Esophagus (tissue), 2 donors: ENCODE data around the gene LIPA. TPM values are rescaled to one million over a fixed set of nuclear protein-coding genes. Genes with fewer than 3 reads are reported as not detected.

Experiments used
- H3K27ac ChIP-seq, 2 donors: one replicate each; pipeline ENCODE4 v1.5.1; 2013; ENCODE audit warnings: low read depth in 2 of 2, mild to moderate bottlenecking in 2 of 2, inconsistent platforms in 1 of 2, low read length in 1 of 2, moderate library complexity in 1 of 2
- H3K27me3 ChIP-seq, 2 donors: one replicate each; pipeline ENCODE4 v1.6.1; 2013; ENCODE audit warnings: low read length in 2 of 2, control low read depth in 1 of 2, mild to moderate bottlenecking in 1 of 2; ENCODE audit not compliant: insufficient read depth in 2 of 2, control insufficient read depth in 1 of 2
- H3K36me3 ChIP-seq, 2 donors: one replicate each; pipeline ENCODE4 v1.6.1; 2013; ENCODE audit warnings: low read length in 1 of 2; ENCODE audit not compliant: control insufficient read depth in 2 of 2, insufficient read depth in 2 of 2
- H3K4me1 ChIP-seq, 2 donors: one replicate each; pipeline ENCODE4 v1.6.1; 2013; ENCODE audit warnings: low read length in 1 of 2; ENCODE audit not compliant: control insufficient read depth in 2 of 2, insufficient read depth in 2 of 2
- H3K4me3 ChIP-seq, 2 donors: one replicate each; pipeline ENCODE4 v1.5.1; 2013; ENCODE audit warnings: low read length in 2 of 2, mild to moderate bottlenecking in 2 of 2, low read depth in 1 of 2, moderate library complexity in 1 of 2
- H3K9me3 ChIP-seq, 2 donors: one replicate each; pipeline ENCODE4 v1.6.1; 2013; ENCODE audit warnings: mild to moderate bottlenecking in 2 of 2, low read depth in 1 of 2, low read length in 1 of 2, moderate library complexity in 1 of 2; ENCODE audit not compliant: control insufficient read depth in 2 of 2, insufficient read depth in 1 of 2
- WGBS, 2 donors: extraction: QIAGEN DNeasy Blood & Tissue Kit; methylation state at CpG; one replicate each; pipeline ENCODE4 v1.1.7; 2013; 5-methylcytosine and 5-hydroxymethylcytosine counted together
- polyA plus RNA-seq, 2 donors: library from polyadenylated mRNA; stranded (reverse); fragments of 200-250 nt; gene quantifications; one replicate each; pipeline ENCODE4 v1.2.3, GENCODE V29; 2013
- donor health status: healthy with polysubstance abuse.
- donor health status: Bipolar disorder and iron deficiency.

LIPA gene
- polyA plus RNA-seq, 2 donors: 7.8 to 17.3 TPM

- 83 to 86% methylated on average over 1 of the region's 1 CpG for WGBS, 2 donors
- H3K9me3 ChIP-seq: no peaks in the 10 kb centered on the region
- H3K4me1 ChIP-seq: peaks cover 0 to 3% of the 10 kb centered on the region in 2 donors
- H3K27me3 ChIP-seq: no peaks in the 10 kb centered on the region
- no peak overlapping the region for H3K4me3 ChIP-seq
- H3K27ac ChIP-seq: no peak overlapping the region
- peaks cover 0 to 2% of the 10 kb centered on the region in 2 donors for H3K36me3 ChIP-seq
Observed at GRCh38 chr10:89215511-89215910, 36.1 kb downstream of the LIPA start.

- H3K36me3 ChIP-seq: peaks cover 0 to 2% of the 10 kb centered on the region in 2 donors
- 90 to 92% methylated on average over 8 of the region's 8 CpGs for WGBS, 2 donors
Observed at GRCh38 chr10:89214566-89215165, 36.9 kb downstream of the LIPA start.

GRCh38 chr10:89213191-89213808 lies 38.3 kb downstream of the LIPA start:
- H3K4me1 ChIP-seq: no peaks in the 10 kb centered on the region
- H3K27ac ChIP-seq: no peak overlapping the region
- peaks cover 0 to 2% of the 10 kb centered on the region in 2 donors for H3K36me3 ChIP-seq
- no peaks in the 10 kb centered on the region for H3K27me3 ChIP-seq
- no peak overlapping the region for H3K4me3 ChIP-seq
- 34 to 36% methylated on average over 8 of the region's 8 CpGs for WGBS, 2 donors
- H3K9me3 ChIP-seq: no peaks in the 10 kb centered on the region

More at GRCh38 chr10:89214566-89215165, 36.9 kb downstream of the LIPA start:
- no peaks in the 10 kb centered on the region for H3K9me3 ChIP-seq
- H3K4me3 ChIP-seq: no peak overlapping the region
- H3K27me3 ChIP-seq: no peaks in the 10 kb centered on the region
- H3K27ac ChIP-seq: no peak overlapping the region
- H3K4me1 ChIP-seq: no peaks in the 10 kb centered on the region

GRCh38 chr10:89210794-89211425 lies 40.7 kb downstream of the LIPA start:
- no peaks in the 10 kb centered on the region for H3K27me3 ChIP-seq
- WGBS, 2 donors: 84 to 88% methylated on average over 3 of the region's 3 CpGs

GRCh38 chr10:89209718-89210117 lies 41.9 kb downstream of the LIPA start:
- 94 to 95% methylated on average over 5 of the region's 5 CpGs for WGBS, 2 donors
- Histone ChIP-seq H3K36me3 (no peaks in the 10 kb centered on the region), H3K27me3 (no peaks in the 10 kb centered on the region), H3K4me3 (no peak overlapping the region), H3K4me1 (peaks cover 2 to 4% of the 10 kb centered on the region in 2 donors), H3K27ac (no peak overlapping the region), H3K9me3 (no peaks in the 10 kb centered on the region)

More at GRCh38 chr10:89210794-89211425, 40.7 kb downstream of the LIPA start:
- Histone ChIP-seq H3K27ac (no peak overlapping the region), H3K36me3 (peaks cover 0 to 2% of the 10 kb centered on the region in 2 donors), H3K4me1 (peaks cover 2 to 4% of the 10 kb centered on the region in 2 donors), H3K4me3 (no peak overlapping the region), H3K9me3 (no peaks in the 10 kb centered on the region)

- Histone ChIP-seq H3K27ac (peak overlapping the region; percentile 68 to 84), H3K9me3 (no peaks in the 10 kb centered on the region), H3K27me3 (no peaks in the 10 kb centered on the region), H3K4me3 (peak overlapping the region; percentile 46 to 61), H3K36me3 (no peaks in the 10 kb centered on the region), H3K4me1 (peaks cover 2 to 4% of the 10 kb centered on the region in 2 donors)
- 7 to 8% methylated on average over 55 to 60 of the region's 60 CpGs for WGBS, 2 donors
Observed at GRCh38 chr10:89207801-89208551, 43.6 kb downstream of the LIPA start.

GRCh38 chr10:89207181-89207800 lies 44.3 kb downstream of the LIPA start, which contains the start of gene CH25H:
CH25H (minus strand) TSS chr10:89207317; CDS start chr10:89207292, 25 bp downstream.
- 1 to 2% methylated on average over 28 of the region's 28 CpGs for WGBS, 2 donors
- no peaks in the 10 kb centered on the region for H3K36me3 ChIP-seq
- H3K27ac ChIP-seq: peak within 1 kb of the TSS; percentile 68 to 84
- H3K4me1 ChIP-seq: peaks cover 2 to 4% of the 10 kb centered on the region in 2 donors
- no peaks in the 10 kb centered on the region for H3K9me3 ChIP-seq
- peak within 1 kb of the TSS; percentile 46 to 61 for H3K4me3 ChIP-seq
- H3K27me3 ChIP-seq: no peaks in the 10 kb centered on the region

- Histone ChIP-seq H3K36me3 (no peaks in the 10 kb centered on the region), H3K27me3 (no peaks in the 10 kb centered on the region), H3K9me3 (no peaks in the 10 kb centered on the region), H3K4me1 (peaks cover 2 to 4% of the 10 kb centered on the region in 2 donors), H3K27ac (peak overlapping the region; percentile 68 to 84), H3K4me3 (peak overlapping the region; percentile 46 to 61)
- WGBS, 2 donors: 7 to 10% methylated on average over 39 to 42 of the region's 42 CpGs
Observed at GRCh38 chr10:89206402-89207180, 45.0 kb downstream of the LIPA start.
